PFSK-1 (cell line): Measurements from ENCODE around the gene PLCL2.

Source experiments
- FOXP2 ChIP-seq: optimal IDR thresholded peaks from 2 replicates; pipeline ENCODE3; 2011; ENCODE audit warnings: borderline replicate concordance, control low read depth, inconsistent platforms; ENCODE audit not compliant: insufficient read depth; ENCODE audit errors: extremely low read length, extremely low read depth
- POLR2AphosphoS5 ChIP-seq: IDR thresholded peaks from 2 replicates; pipeline ENCODE4 v1.6.1; 2012; ENCODE audit warnings: low read depth, mild to moderate bottlenecking, control low read depth, low read length, moderate library complexity
- SIN3A ChIP-seq: IDR thresholded peaks from 2 replicates; pipeline ENCODE4 v1.6.1; 2012; ENCODE audit warnings: mild to moderate bottlenecking, low read length, moderate library complexity, borderline replicate concordance; ENCODE audit not compliant: insufficient read depth
- TAF1 ChIP-seq: IDR thresholded peaks from 2 replicates; pipeline ENCODE4 v1.6.1; 2012; ENCODE audit warnings: low read length, control low read depth, borderline replicate concordance; ENCODE audit not compliant: insufficient read depth
- TF ChIP-seq, protein P1 (sequence below), 2 experiments: IDR thresholded peaks; 2 replicates each; pipeline versions ENCODE4 v1.6.1 to v1.8.0; 2011 to 2012; ENCODE audit warnings: low read depth in 2 of 2, low read length in 2 of 2, control low read depth in 1 of 2, inconsistent platforms in 1 of 2, mild to moderate bottlenecking in 1 of 2, moderate library complexity in 1 of 2; ENCODE audit not compliant: insufficient read depth in 1 of 2

The PLCL2 gene

DNA sequence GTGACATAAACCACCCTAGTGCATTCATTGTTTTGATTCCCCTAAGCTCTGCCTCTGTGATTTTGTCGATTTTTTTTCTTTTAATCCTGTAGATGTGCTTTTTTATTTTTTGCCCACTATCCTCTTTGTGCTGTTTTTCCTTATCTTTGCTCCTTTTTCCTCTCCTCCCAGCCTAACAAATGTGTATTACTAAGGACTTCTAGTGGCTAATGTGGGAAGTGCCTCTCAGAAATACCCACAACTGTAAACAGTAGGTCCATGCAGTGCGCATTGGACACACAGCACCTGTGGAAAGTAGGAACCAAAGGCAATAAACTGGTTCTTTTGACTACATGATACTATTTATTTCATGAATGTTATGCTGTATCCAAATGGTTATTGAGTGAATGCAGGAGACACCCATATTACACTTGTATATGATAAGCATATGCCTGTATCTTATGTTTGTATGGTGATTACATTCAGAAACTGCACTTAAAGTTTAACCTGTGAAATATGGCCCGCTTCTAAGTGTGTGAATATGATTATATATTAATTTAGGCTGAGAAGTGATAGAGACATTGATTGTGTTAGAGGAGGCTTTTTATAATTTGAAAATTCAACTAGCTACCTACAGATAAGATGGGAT is 147.8 kb downstream of the PLCL2 start:
- TF ChIP-seq, protein P1, sequence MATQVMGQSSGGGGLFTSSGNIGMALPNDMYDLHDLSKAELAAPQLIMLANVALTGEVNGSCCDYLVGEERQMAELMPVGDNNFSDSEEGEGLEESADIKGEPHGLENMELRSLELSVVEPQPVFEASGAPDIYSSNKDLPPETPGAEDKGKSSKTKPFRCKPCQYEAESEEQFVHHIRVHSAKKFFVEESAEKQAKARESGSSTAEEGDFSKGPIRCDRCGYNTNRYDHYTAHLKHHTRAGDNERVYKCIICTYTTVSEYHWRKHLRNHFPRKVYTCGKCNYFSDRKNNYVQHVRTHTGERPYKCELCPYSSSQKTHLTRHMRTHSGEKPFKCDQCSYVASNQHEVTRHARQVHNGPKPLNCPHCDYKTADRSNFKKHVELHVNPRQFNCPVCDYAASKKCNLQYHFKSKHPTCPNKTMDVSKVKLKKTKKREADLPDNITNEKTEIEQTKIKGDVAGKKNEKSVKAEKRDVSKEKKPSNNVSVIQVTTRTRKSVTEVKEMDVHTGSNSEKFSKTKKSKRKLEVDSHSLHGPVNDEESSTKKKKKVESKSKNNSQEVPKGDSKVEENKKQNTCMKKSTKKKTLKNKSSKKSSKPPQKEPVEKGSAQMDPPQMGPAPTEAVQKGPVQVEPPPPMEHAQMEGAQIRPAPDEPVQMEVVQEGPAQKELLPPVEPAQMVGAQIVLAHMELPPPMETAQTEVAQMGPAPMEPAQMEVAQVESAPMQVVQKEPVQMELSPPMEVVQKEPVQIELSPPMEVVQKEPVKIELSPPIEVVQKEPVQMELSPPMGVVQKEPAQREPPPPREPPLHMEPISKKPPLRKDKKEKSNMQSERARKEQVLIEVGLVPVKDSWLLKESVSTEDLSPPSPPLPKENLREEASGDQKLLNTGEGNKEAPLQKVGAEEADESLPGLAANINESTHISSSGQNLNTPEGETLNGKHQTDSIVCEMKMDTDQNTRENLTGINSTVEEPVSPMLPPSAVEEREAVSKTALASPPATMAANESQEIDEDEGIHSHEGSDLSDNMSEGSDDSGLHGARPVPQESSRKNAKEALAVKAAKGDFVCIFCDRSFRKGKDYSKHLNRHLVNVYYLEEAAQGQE (IDR thresholded peaks at IDR 0.05; ENCODE audit: insufficient read depth in 1 of 2, low read depth in 2 of 2, low read length in 2 of 2): no peak
- no peak for TF ChIP-seq SIN3A
- no peak for TF ChIP-seq FOXP2
- TF ChIP-seq POLR2AphosphoS5: no peak
- no peak for TF ChIP-seq TAF1

DNA sequence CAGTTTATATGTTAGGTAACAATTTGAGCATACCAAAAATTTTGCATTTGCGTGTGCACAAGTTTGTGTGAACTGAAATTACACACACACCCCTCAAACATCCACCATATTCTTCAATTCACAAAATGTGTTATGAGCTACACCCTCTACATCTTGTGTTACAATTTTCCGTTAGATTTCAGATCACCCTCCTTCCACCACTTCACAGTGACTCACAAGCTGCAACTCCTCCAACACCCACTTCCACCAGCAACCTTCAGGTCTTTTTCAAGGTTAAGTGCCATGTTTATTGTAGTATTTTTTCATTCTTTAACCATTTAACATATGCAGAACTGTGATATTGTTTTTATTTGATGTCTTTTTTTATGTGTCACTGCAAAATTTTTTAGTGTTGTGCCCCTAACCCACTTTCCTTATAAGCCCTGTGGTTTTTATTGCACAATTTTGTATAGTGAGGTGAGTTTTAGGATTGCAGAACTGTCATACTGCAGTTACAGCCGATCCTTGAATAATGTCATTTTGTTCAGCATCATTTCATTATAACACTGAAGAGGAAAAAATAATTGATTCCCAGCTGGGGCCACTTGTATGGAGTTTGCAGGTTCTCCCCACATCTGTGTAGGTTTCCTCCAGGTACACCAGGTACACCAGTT is 148.9 kb downstream of the PLCL2 start:
- TF ChIP-seq, protein P1 (IDR thresholded peaks at IDR 0.05; ENCODE audit: insufficient read depth in 1 of 2, low read depth in 2 of 2, low read length in 2 of 2): no peak
- no peak for TF ChIP-seq SIN3A
- no peak for TF ChIP-seq FOXP2
- TF ChIP-seq TAF1: no peak
- TF ChIP-seq POLR2AphosphoS5: no peak

DNA sequence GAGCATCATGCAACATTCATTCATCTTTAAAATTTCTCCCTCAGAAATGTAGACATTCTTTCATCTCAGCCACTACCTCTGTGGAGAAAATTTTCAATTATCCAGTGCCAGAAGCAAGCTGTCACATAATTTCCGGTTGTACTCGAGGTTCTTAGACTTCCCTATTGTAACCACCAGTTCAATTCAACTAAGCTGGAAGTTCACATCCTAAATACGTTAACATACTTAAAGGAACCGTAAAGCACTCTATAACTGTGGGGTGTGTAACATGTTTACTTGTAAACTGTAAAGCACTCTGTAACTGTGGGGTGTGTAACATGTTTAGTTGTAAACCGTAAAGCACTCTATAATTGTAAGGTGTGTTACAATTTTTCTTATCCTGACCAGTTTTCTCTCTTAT is 150.3 kb downstream of the PLCL2 start:
- TF ChIP-seq SIN3A (no peak), FOXP2 (no peak), TAF1 (no peak), POLR2AphosphoS5 (no peak)
- TF ChIP-seq, protein P1 (IDR thresholded peaks at IDR 0.05; ENCODE audit: insufficient read depth in 1 of 2, low read depth in 2 of 2, low read length in 2 of 2): no peak

DNA sequence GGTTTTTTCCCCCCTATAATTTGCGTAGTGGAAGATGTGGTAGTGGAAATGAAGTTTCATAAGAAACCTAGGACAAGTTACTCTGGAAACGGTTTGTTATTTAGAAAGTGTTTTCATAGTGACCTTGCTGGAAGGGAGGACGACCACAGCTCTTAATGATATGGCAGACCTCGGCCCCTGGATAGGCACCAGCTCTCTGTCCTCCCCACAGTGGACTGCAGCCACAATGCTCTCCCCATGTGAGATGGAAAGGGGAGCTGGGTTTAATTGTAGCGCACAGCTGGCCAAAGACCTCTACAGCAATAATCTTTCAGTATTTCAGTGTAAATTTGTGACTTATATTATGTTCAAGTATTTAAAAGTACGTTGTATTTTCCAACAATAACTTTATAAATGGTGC is 151.2 kb downstream of the PLCL2 start:
- no peak for TF ChIP-seq POLR2AphosphoS5
- no peak for TF ChIP-seq TAF1
- TF ChIP-seq, protein P1 (IDR thresholded peaks at IDR 0.05; ENCODE audit: insufficient read depth in 1 of 2, low read depth in 2 of 2, low read length in 2 of 2): no peak
- no peak for TF ChIP-seq SIN3A
- TF ChIP-seq FOXP2: no peak

DNA sequence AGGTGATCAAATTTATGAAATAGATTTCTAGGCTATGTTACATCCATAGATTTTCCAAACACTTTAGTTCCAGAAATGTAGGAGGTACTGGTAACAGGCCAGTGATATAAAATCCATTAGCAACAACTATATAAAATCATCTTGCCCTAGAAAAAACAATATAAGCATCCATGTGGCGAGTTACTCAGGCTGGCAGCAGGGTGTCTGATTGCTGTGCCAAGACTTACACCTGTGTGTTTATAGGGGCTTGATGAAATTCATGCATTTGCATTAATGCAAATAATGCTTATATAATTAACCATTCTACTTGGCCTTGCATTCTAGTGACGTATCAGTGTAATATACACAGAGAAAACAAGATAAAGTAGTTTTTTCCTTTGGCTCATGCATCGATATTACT is 153.4 kb downstream of the PLCL2 start:
- TF ChIP-seq TAF1: no peak
- TF ChIP-seq SIN3A: no peak
- no peak for TF ChIP-seq POLR2AphosphoS5
- TF ChIP-seq FOXP2: no peak
- TF ChIP-seq, protein P1 (IDR thresholded peaks at IDR 0.05; ENCODE audit: insufficient read depth in 1 of 2, low read depth in 2 of 2, low read length in 2 of 2): no peak
